Activated CD8-positive, alpha-beta memory T cell treated with anti-CD3 and anti-CD28 coated beads for 1 hour (primary cell): ENCODE results near the gene CCDC69.
"Not testable (repeated sequence)": the region's sequence is repeated elsewhere in the genome, so short reads cannot be mapped to it uniquely, and the experiment has no call there.

ENCODE experiments used
- DNase-seq, 2 donors: peaks; one replicate each; pipeline ENCODE4 v3.0.0-alpha.2; 2020; ENCODE audit warnings: low read depth in 1 of 2; ENCODE audit errors: extremely low read depth in 1 of 2

Gene CCDC69

GRCh38 chr5:151245680-151246219 lies 21.9 kb upstream of the CCDC69 start:
- no peak for DNase-seq

GRCh38 chr5:151244206-151244605 lies 20.3 kb upstream of the CCDC69 start:
- DNase-seq, result no peak

- DNase-seq, result no peak
Measured at GRCh38 chr5:151243564-151243963, 19.7 kb upstream of the CCDC69 start.

GRCh38 chr5:151243127-151243526 lies 19.2 kb upstream of the CCDC69 start:
- no peak for DNase-seq

GRCh38 chr5:151240924-151241635 lies 17.2 kb upstream of the CCDC69 start:
- no peak for DNase-seq

GRCh38 chr5:151240268-151240835 lies 16.5 kb upstream of the CCDC69 start:
- DNase-seq, result not testable (repeated sequence)

- peak in 1 of 2 donors; percentile 45 for DNase-seq
Measured at GRCh38 chr5:151239237-151239861, 15.5 kb upstream of the CCDC69 start.

- DNase-seq, result no peak
Measured at GRCh38 chr5:151238303-151238741, 14.4 kb upstream of the CCDC69 start.

- no peak for DNase-seq
Measured at GRCh38 chr5:151237685-151238084, 13.8 kb upstream of the CCDC69 start.

GRCh38 chr5:151236888-151237287 lies 13.0 kb upstream of the CCDC69 start:
- DNase-seq, result no peak

GRCh38 chr5:151235239-151235571 lies 11.3 kb upstream of the CCDC69 start:
- not testable (repeated sequence) for DNase-seq

- no peak for DNase-seq
Measured at GRCh38 chr5:151234476-151235238, 10.8 kb upstream of the CCDC69 start.

- no peak for DNase-seq
Measured at GRCh38 chr5:151233616-151234085, 9.8 kb upstream of the CCDC69 start.

GRCh38 chr5:151231359-151231758 lies 7.5 kb upstream of the CCDC69 start:
- DNase-seq, result no peak

GRCh38 chr5:151230048-151230680 lies 6.3 kb upstream of the CCDC69 start:
- DNase-seq, result no peak

GRCh38 chr5:151228986-151229385 lies 5.1 kb upstream of the CCDC69 start:
- no peak for DNase-seq

GRCh38 chr5:151227918-151228447 lies 4.1 kb upstream of the CCDC69 start:
- no peak for DNase-seq

- DNase-seq, result no peak
Measured at GRCh38 chr5:151225475-151225874, 1.6 kb upstream of the CCDC69 start.

GRCh38 chr5:151225071-151225470 lies 1.2 kb upstream of the CCDC69 start:
- no peak for DNase-seq

GRCh38 chr5:151224372-151224771 lies 480 bp upstream of the CCDC69 start:
- no peak for DNase-seq
